GM11168 (cell line): ENCODE data around the gene ABCC11.

ENCODE experiments used
- in situ Hi-C: fragments of 300-500 bp; cut with MboI; formaldehyde crosslinking; loops from one replicate; pipeline ENCODE4 v1.12.0; 2022; ENCODE audit warnings: low sequenced_read_pairs; ENCODE audit not compliant: unreplicated experiment

The ABCC11 gene

GRCh38 chr16:48166617-48167016 lies 80.7 kb downstream of the ABCC11 start:
- in situ Hi-C loops, result loop anchor here (10.0 to 25.0 kb wide), 3 partner anchors 1032 to 1229 kb away; no protein-coding TSS in a partner anchor

GRCh38 chr16:48165961-48166578 lies 81.3 kb downstream of the ABCC11 start:
- in situ Hi-C loops, result loop anchor here (10.0 to 25.0 kb wide), 3 partner anchors 1031 to 1229 kb away; no protein-coding TSS in a partner anchor

- in situ Hi-C loops, result loop anchor here (10.0 to 25.0 kb wide), 3 partner anchors 1030 to 1228 kb away; no protein-coding TSS in a partner anchor
Measured at GRCh38 chr16:48164907-48165715, 82.2 kb downstream of the ABCC11 start.

- in situ Hi-C loops, result loop anchor here (10.0 to 25.0 kb wide), 3 partner anchors 1028 to 1226 kb away; no protein-coding TSS in a partner anchor
Measured at GRCh38 chr16:48162839-48163410, 84.4 kb downstream of the ABCC11 start.

GRCh38 chr16:48161906-48162305 lies 85.4 kb downstream of the ABCC11 start:
- in situ Hi-C loops, result loop anchor here (10.0 to 25.0 kb wide), 3 partner anchors 1027 to 1225 kb away; no protein-coding TSS in a partner anchor

GRCh38 chr16:48160575-48160974 lies 86.8 kb downstream of the ABCC11 start:
- in situ Hi-C loops, result loop anchor here (10.0 to 25.0 kb wide), 3 partner anchors 1026 to 1223 kb away; no protein-coding TSS in a partner anchor

- in situ Hi-C loops, result loop anchor here (25.0 kb wide), 2 partner anchors 1121 to 1221 kb away; no protein-coding TSS in a partner anchor
Measured at GRCh38 chr16:48158296-48158695, 89.0 kb downstream of the ABCC11 start.

GRCh38 chr16:48157794-48158193 lies 89.5 kb downstream of the ABCC11 start:
- in situ Hi-C loops, result loop anchor here (25.0 kb wide), 2 partner anchors 1120 to 1220 kb away; no protein-coding TSS in a partner anchor

- in situ Hi-C loops, result loop anchor here (25.0 kb wide), 2 partner anchors 1120 to 1220 kb away; no protein-coding TSS in a partner anchor
Measured at GRCh38 chr16:48157302-48157701, 90.0 kb downstream of the ABCC11 start.

GRCh38 chr16:48156790-48157209 lies 90.5 kb downstream of the ABCC11 start:
- in situ Hi-C loops, result loop anchor here (25.0 kb wide), 2 partner anchors 1119 to 1219 kb away; no protein-coding TSS in a partner anchor

- in situ Hi-C loops, result loop anchor here (25.0 kb wide), 2 partner anchors 1119 to 1219 kb away; no protein-coding TSS in a partner anchor
Measured at GRCh38 chr16:48155926-48156789, 91.2 kb downstream of the ABCC11 start, which contains the start of gene ABCC12. ABCC12 (minus strand) TSS chr16:48155993; CDS start chr16:48146424, 9,569 bp downstream.

- in situ Hi-C loops, result loop anchor here (25.0 kb wide), 2 partner anchors 1116 to 1216 kb away; no protein-coding TSS in a partner anchor
Measured at GRCh38 chr16:48153774-48154173, 93.6 kb downstream of the ABCC11 start.

GRCh38 chr16:48152226-48152625 lies 95.1 kb downstream of the ABCC11 start:
- in situ Hi-C loops, result loop anchor here (25.0 kb wide), 2 partner anchors 1115 to 1215 kb away; no protein-coding TSS in a partner anchor

- in situ Hi-C loops, result loop anchor here (25.0 kb wide), 2 partner anchors 1113 to 1213 kb away; no protein-coding TSS in a partner anchor
Measured at GRCh38 chr16:48150707-48151106, 96.6 kb downstream of the ABCC11 start.

GRCh38 chr16:48146710-48147109 lies 100.6 kb downstream of the ABCC11 start:
- in situ Hi-C loops, result no loop called here

- in situ Hi-C loops, result no loop called here
Measured at GRCh38 chr16:48146131-48146530, 101.2 kb downstream of the ABCC11 start.

- in situ Hi-C loops, result no loop called here
Measured at GRCh38 chr16:48143812-48144368, 103.4 kb downstream of the ABCC11 start.

GRCh38 chr16:48140821-48141220 lies 106.5 kb downstream of the ABCC11 start:
- in situ Hi-C loops, result no loop called here

GRCh38 chr16:48139517-48139916 lies 107.8 kb downstream of the ABCC11 start:
- in situ Hi-C loops, result no loop called here
